ENCODE data around the gene EVI2A. TPM values are rescaled to one million over a fixed set of nuclear protein-coding genes. Genes with fewer than 3 reads are reported as not detected.

EVI2A gene
- total RNA-seq, 1 donor from 2014 or later: not detected

DNA sequence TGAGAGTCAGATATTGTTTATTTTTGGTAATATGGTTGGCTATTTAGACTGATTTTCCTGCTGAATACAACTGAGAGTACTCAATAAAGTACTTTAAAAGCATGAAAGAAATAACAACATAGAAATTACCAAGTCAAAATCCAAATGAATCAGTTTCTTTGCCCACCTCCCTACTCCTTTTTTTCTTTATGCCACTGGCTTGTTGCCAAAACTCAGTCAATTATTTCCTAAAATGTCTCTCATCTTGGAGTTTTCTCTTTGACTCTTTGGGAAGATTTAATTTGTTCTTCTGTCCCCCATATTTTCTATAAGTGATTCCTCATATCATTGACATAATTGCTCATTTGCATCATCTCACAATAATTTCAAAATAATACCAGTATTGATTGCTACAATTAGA is 21.8 kb downstream of the EVI2A start:
- DNase-seq (ENCODE audit: low spot score in 2 of 2, unreplicated experiment in 2 of 2): no peak
- Mint-ChIP-seq H3K4me1 (no peaks in the 10 kb centered on the region), H3K9me3 (peaks cover 4% of the 10 kb centered on the region), H3K36me3 (peaks cover 6% of the 10 kb centered on the region), H3K4me3 (no peak overlapping the region), H3K27ac (no peak overlapping the region), H3K27me3 (ENCODE audit: low read depth) (no peaks in the 10 kb centered on the region)
- TF ChIP-seq, protein P1, sequence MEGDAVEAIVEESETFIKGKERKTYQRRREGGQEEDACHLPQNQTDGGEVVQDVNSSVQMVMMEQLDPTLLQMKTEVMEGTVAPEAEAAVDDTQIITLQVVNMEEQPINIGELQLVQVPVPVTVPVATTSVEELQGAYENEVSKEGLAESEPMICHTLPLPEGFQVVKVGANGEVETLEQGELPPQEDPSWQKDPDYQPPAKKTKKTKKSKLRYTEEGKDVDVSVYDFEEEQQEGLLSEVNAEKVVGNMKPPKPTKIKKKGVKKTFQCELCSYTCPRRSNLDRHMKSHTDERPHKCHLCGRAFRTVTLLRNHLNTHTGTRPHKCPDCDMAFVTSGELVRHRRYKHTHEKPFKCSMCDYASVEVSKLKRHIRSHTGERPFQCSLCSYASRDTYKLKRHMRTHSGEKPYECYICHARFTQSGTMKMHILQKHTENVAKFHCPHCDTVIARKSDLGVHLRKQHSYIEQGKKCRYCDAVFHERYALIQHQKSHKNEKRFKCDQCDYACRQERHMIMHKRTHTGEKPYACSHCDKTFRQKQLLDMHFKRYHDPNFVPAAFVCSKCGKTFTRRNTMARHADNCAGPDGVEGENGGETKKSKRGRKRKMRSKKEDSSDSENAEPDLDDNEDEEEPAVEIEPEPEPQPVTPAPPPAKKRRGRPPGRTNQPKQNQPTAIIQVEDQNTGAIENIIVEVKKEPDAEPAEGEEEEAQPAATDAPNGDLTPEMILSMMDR (IDR thresholded peaks at IDR 0.05; ENCODE audit: unreplicated experiment): no peak

DNA sequence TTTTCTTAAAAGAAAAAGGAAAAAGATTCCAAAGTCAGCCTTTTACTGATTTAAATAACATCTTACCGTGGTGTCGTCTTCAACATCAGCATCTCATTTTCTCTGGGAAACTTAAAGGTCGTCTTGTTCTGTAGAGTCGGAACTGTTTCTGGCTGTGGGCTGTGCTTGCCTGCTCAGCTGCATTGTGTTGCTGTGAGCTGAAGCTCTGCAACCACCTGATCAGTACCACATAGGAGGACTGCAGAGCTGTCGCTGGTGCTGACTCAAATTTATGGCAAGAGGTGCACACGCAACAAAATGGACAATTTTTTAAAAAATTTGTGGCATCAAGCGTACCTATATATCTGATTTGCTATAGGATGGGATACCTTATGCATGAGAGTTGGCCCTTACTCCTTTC is 24.3 kb downstream of the EVI2A start, which contains the start of gene OMG:
TSS of gene OMG (minus strand) at position 150 of the 400 bp plus-strand sequence. CDS start 908 bp downstream, outside the sequence.
- Mint-ChIP-seq H3K4me1 (no peaks in the 10 kb centered on the region), H3K27ac (no peak within 1 kb of the TSS)
- DNase-seq (ENCODE audit: low spot score in 2 of 2, unreplicated experiment in 2 of 2): no peak

DNA sequence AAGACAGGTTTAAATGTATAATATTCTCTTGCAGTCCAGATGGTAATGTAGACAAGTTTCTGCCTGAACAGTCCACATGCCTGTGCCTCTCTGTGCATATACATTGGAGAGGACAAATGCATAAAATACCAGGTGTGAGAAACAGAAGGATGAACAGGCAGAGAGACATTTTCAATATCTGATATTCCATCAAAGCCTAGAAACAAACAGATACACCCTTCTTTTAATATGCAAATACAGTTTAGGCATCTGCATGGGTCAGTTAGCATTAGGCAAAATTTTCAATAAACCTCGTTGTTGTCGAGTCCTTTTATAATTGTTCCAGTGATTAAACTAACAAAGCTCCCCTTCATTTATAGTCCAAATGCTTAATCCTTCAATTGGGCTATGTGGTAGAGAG is 25.3 kb downstream of the EVI2A start:
- Mint-ChIP-seq H3K36me3 (peaks cover 6% of the 10 kb centered on the region), H3K4me1 (no peaks in the 10 kb centered on the region), H3K27ac (no peak overlapping the region), H3K27me3 (ENCODE audit: low read depth) (no peaks in the 10 kb centered on the region), H3K9me3 (no peaks in the 10 kb centered on the region), H3K4me3 (no peak overlapping the region)
- TF ChIP-seq, protein P1 (IDR thresholded peaks at IDR 0.05; ENCODE audit: unreplicated experiment): no peak
- no peak for DNase-seq (ENCODE audit: low spot score in 2 of 2, unreplicated experiment in 2 of 2)

More for the DNA sequence above, 24.3 kb downstream of the EVI2A start, which contains the start of gene OMG:
- no peaks in the 10 kb centered on the region for H3K9me3 Mint-ChIP-seq
- H3K4me3 Mint-ChIP-seq: no peak within 1 kb of the TSS
- no peaks in the 10 kb centered on the region for H3K27me3 Mint-ChIP-seq (ENCODE audit: low read depth)
- TF ChIP-seq, protein P1 (IDR thresholded peaks at IDR 0.05; ENCODE audit: unreplicated experiment): no peak
- peaks cover under 1% of the 10 kb centered on the region for H3K36me3 Mint-ChIP-seq

DNA sequence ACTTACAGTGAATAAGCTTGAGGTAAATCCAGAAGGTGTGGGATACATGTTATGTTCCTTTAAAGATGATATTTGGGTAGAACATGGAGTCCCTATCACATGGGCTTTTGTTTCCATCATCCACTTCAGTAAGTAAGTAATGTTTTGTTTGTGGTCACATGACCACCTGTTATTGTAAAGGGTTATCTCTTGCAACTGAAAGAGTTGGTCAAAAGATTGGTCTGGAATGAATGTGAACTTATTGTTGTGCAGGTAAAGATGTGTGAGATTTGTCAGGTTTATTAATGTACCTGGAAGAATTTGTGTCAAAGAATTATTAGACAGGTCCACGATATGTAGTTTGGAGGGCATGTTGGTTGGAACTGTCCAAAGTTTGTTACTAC is 25.9 kb downstream of the EVI2A start:
- H3K4me3 Mint-ChIP-seq: no peak overlapping the region
- H3K36me3 Mint-ChIP-seq: peaks cover 6% of the 10 kb centered on the region
- no peaks in the 10 kb centered on the region for H3K4me1 Mint-ChIP-seq
- H3K9me3 Mint-ChIP-seq: no peaks in the 10 kb centered on the region
- H3K27ac Mint-ChIP-seq: no peak overlapping the region
- no peak for DNase-seq (ENCODE audit: low spot score in 2 of 2, unreplicated experiment in 2 of 2)
- TF ChIP-seq, protein P1 (IDR thresholded peaks at IDR 0.05; ENCODE audit: unreplicated experiment): no peak
- no peaks in the 10 kb centered on the region for H3K27me3 Mint-ChIP-seq (ENCODE audit: low read depth)

DNA sequence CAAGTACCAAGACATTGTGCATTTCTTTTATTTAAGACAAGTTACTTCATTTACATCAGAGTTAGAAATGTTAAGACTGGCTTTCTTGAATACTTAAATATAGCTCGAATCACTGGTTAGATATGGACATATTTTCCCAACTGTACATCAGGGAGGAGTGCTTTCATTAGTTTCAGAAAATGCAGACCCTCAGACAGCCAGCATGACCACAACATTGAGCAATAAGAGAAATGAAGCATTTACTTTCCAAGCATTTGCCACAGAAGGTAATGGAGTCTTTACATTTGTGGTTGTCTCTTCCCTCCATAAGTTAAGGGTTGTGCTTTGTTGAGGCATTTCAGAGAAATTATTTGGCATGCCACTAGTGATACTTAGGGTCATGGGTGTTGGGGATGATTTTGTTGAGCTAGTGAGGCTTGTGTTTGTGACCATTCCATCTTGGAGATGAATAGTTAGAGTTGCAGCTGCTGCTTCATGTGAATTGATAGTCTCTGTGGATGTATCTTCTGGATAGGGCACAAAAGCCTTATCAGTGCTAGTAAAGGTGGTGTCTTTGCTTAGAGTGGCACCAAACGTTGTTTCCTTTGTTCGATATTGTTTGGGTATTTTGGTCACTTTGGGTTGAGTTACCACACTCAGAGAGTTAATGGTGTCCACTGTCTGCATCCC is 26.5 kb downstream of the EVI2A start:
- H3K4me3 Mint-ChIP-seq: no peak overlapping the region
- H3K36me3 Mint-ChIP-seq: peaks cover 6% of the 10 kb centered on the region
- no peak for DNase-seq (ENCODE audit: low spot score in 2 of 2, unreplicated experiment in 2 of 2)

More for the DNA sequence above, 26.5 kb downstream of the EVI2A start:
- Mint-ChIP-seq H3K4me1 (peaks cover 3% of the 10 kb centered on the region), H3K9me3 (no peaks in the 10 kb centered on the region), H3K27me3 (ENCODE audit: low read depth) (no peaks in the 10 kb centered on the region), H3K27ac (no peak overlapping the region)
- TF ChIP-seq, protein P1 (IDR thresholded peaks at IDR 0.05; ENCODE audit: unreplicated experiment): no peak

Measured in mesothelial cell of epicardium (in vitro differentiated cells).